GF-D8 (cell line): ENCODE data around the gene RAB1B.

Experiments
- DNase-seq: peaks from one replicate; lab custom pipeline; 2025; lab: John Stamatoyannopoulos, UW

Gene RAB1B

GRCh38 chr11:66284526-66285078, 16.2 kb downstream of the RAB1B start:
- DNase-seq, result no peak

- DNase-seq, result no peak
These were observed 17.0 kb downstream of the RAB1B start for GRCh38 chr11:66285250-66285947.

- DNase-seq, result no peak
These were observed 18.3 kb downstream of the RAB1B start for GRCh38 chr11:66286699-66287098.

- no peak for DNase-seq
These were observed 18.9 kb downstream of the RAB1B start for GRCh38 chr11:66287211-66287888.

GRCh38 chr11:66287889-66288670, 19.6 kb downstream of the RAB1B start:
- DNase-seq, result no peak

- peak; percentile 96 for DNase-seq
These were observed 20.5 kb downstream of the RAB1B start, which contains the start of gene YIF1A for GRCh38 chr11:66288671-66289547. YIF1A (minus strand) TSS chr11:66289143; CDS start chr11:66288985, 158 bp downstream.

GRCh38 chr11:66289548-66290329, 21.3 kb downstream of the RAB1B start:
- no peak for DNase-seq

- DNase-seq, result no peak
These were observed 21.8 kb downstream of the RAB1B start for GRCh38 chr11:66290330-66290621.

- no peak for DNase-seq
These were observed 22.9 kb downstream of the RAB1B start for GRCh38 chr11:66291303-66291705.

- no peak for DNase-seq
These were observed 23.5 kb downstream of the RAB1B start, which contains the start of gene TMEM151A for GRCh38 chr11:66291706-66292542. TMEM151A (plus strand) TSS chr11:66291894; CDS start chr11:66292014, 120 bp downstream.

- DNase-seq, result no peak
These were observed 24.3 kb downstream of the RAB1B start for GRCh38 chr11:66292543-66293332.

- DNase-seq, result no peak
These were observed 24.9 kb downstream of the RAB1B start for GRCh38 chr11:66293352-66293751.

GRCh38 chr11:66293777-66294625, 25.6 kb downstream of the RAB1B start:
- no peak for DNase-seq

GRCh38 chr11:66294626-66295620, 26.5 kb downstream of the RAB1B start:
- no peak for DNase-seq

GRCh38 chr11:66297610-66298009, 29.2 kb downstream of the RAB1B start:
- no peak for DNase-seq

- DNase-seq, result no peak
These were observed 30.7 kb downstream of the RAB1B start for GRCh38 chr11:66299186-66299585.

GRCh38 chr11:66302656-66303055, 34.2 kb downstream of the RAB1B start:
- DNase-seq, result no peak
